Smooth muscle cell (in vitro differentiated cells): ENCODE results near the gene DENND5A. TPM values are rescaled to one million over a fixed set of nuclear protein-coding genes. Genes with fewer than 3 reads are reported as not detected.
A peak's percentile ranks its signal among the peaks of the same experiment; 100 is the strongest.

Experiments
- DNase-seq: peaks from one replicate; lab custom pipeline; 2025; ENCODE audit not compliant: unreplicated experiment; lab: John Stamatoyannopoulos, UW
- H2AFZ ChIP-seq: fragments of 200-600 bp; sonication (generic); 2 replicates; pipeline ENCODE4 v1.6.0; 2016; ENCODE audit warnings: antibody characterized with exemption, low read depth, mild to moderate bottlenecking
- H3F3A ChIP-seq: fragments of 200-600 bp; sonication (generic); 2 replicates; pipeline ENCODE4 v1.6.0; 2017; ENCODE audit warnings: antibody characterized with exemption, low read depth
- H3K27ac ChIP-seq: fragments of 200-600 bp; sonication (generic); 2 replicates; pipeline ENCODE4 v1.5.1; 2016; ENCODE audit warnings: low read depth, mild to moderate bottlenecking
- H3K27me3 ChIP-seq: fragments of 200-600 bp; sonication (generic); 2 replicates; pipeline ENCODE4 v1.6.1; 2016; ENCODE audit warnings: low read depth, mild to moderate bottlenecking
- H3K36me3 ChIP-seq: fragments of 200-600 bp; sonication (generic); 2 replicates; pipeline ENCODE4 v1.5.1; 2016; ENCODE audit warnings: low read depth
- H3K4me1 ChIP-seq: fragments of 200-600 bp; sonication (generic); 2 replicates; pipeline ENCODE4 v1.5.1; 2016; ENCODE audit warnings: low read depth
- H3K4me2 ChIP-seq: fragments of 200-600 bp; sonication (generic); 2 replicates; pipeline ENCODE4 v1.6.0; 2016; ENCODE audit warnings: mild to moderate bottlenecking
- H3K4me3 ChIP-seq: fragments of 200-600 bp; sonication (generic); 2 replicates; pipeline ENCODE4 v1.5.1; 2016; ENCODE audit warnings: mild to moderate bottlenecking
- H3K79me2 ChIP-seq: fragments of 200-600 bp; sonication (generic); 2 replicates; pipeline ENCODE4 v1.6.0; 2016; ENCODE audit warnings: low read depth, mild to moderate bottlenecking
- H3K9ac ChIP-seq: fragments of 200-600 bp; sonication (generic); 2 replicates; pipeline ENCODE4 v1.6.0; 2016; ENCODE audit warnings: low read depth
- H3K9me3 ChIP-seq: fragments of 200-600 bp; sonication (generic); replicated peaks from 2 replicates; pipeline ENCODE4 v1.5.1; 2016; ENCODE audit warnings: low read depth
- H4K20me1 ChIP-seq: fragments of 200-600 bp; sonication (generic); 2 replicates; pipeline ENCODE4 v1.6.0; 2016; ENCODE audit warnings: low read depth
- WGBS: methylation state at CpG from one replicate; pipeline ENCODE4 v1.1.7; 2016; ENCODE audit warnings: low lambda C conversion rate; 5-methylcytosine and 5-hydroxymethylcytosine counted together
- polyA plus RNA-seq: library from polyadenylated mRNA; unstranded; fragments of >200 nt; fragmentation: Nextera tagmentation; extraction: Ambion mirVana; gene quantifications from 2 replicates; pipeline ENCODE4 v1.2.1, GENCODE V29; 2016
- total RNA-seq: library from RNA; depleted of rRNA; stranded (reverse); fragments of >200 nt; gene quantifications from 2 replicates; pipeline ENCODE4 v1.2.3, GENCODE V29; 2014
- TF ChIP-seq, protein P1 (sequence below): fragments of 200-600 bp; sonication (generic); IDR thresholded peaks from 2 replicates; pipeline ENCODE4 v1.5.1; 2017; ENCODE audit warnings: borderline replicate concordance, mild to moderate bottlenecking, antibody characterized with exemption; ENCODE audit not compliant: insufficient read depth, poor library complexity, severe bottlenecking

The DENND5A gene
- total and polyA plus RNA-seq, 2 experiments from 2014 or later = 42.0 to 66.1 TPM

DNA sequence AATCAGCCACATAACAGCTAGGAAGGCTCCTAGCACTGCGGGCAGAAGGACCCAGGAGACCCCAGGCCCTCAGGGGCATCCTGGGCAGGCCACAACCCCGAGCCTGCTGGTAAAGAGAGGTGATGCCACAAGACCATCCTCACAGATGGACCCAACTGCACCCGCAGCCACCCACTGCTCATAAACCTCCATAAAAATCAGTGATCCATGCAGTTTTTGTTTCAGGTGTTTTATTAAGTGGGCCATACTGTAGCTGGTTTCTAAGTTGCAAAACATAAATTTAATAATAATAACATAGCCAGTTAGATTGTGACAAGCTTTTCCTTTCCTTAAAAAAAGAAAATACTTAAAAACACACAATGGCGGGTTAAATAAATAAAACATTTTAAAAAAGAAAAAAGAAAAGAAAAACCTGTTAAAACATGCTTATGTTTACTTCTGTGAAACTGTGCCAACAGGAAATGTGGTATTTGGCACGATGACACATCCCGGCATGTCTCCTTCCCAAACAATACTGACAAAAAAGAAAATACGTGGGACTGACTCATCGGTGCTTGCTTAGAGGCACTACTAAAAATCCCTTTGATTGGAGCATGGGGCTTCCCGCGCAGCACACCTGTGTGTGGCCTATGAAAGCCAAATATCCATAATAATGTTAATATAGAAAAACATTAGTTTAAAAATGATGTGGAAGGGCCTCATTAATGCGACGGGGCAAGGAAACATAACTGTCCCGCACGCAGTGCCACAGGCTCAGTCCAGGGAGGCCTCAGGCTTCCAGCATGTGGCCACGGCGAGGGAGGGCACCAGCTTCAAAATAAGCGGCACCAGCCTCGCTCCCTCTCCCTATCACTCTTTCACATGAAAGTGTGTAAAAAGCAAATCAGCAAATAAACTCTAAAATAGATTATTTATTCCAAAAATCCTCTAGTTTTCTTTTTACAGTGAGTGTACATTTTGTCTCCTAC is 126.3 kb downstream of the DENND5A start:
- TF ChIP-seq, protein P1, sequence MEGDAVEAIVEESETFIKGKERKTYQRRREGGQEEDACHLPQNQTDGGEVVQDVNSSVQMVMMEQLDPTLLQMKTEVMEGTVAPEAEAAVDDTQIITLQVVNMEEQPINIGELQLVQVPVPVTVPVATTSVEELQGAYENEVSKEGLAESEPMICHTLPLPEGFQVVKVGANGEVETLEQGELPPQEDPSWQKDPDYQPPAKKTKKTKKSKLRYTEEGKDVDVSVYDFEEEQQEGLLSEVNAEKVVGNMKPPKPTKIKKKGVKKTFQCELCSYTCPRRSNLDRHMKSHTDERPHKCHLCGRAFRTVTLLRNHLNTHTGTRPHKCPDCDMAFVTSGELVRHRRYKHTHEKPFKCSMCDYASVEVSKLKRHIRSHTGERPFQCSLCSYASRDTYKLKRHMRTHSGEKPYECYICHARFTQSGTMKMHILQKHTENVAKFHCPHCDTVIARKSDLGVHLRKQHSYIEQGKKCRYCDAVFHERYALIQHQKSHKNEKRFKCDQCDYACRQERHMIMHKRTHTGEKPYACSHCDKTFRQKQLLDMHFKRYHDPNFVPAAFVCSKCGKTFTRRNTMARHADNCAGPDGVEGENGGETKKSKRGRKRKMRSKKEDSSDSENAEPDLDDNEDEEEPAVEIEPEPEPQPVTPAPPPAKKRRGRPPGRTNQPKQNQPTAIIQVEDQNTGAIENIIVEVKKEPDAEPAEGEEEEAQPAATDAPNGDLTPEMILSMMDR = no peak
- no peaks in the 10 kb centered on the region for H3K79me2 ChIP-seq
- WGBS = 72% methylated on average over 18 of the region's 18 CpGs
- H3K9me3 ChIP-seq = no peaks in the 10 kb centered on the region
- H3K27ac ChIP-seq = peak overlapping the region; percentile 79
- no peaks in the 10 kb centered on the region for H3K36me3 ChIP-seq
- H3K4me3 ChIP-seq = no peak overlapping the region
- peaks cover 3% of the 10 kb centered on the region for H4K20me1 ChIP-seq
- DNase-seq = no peak
- H3K4me2 ChIP-seq = no peak overlapping the region
- H3K9ac ChIP-seq = peak overlapping the region; percentile 54
- peaks cover 13% of the 10 kb centered on the region for H3F3A ChIP-seq
- no peak overlapping the region for H2AFZ ChIP-seq
- H3K4me1 ChIP-seq = no peaks in the 10 kb centered on the region
- no peaks in the 10 kb centered on the region for H3K27me3 ChIP-seq

DNA sequence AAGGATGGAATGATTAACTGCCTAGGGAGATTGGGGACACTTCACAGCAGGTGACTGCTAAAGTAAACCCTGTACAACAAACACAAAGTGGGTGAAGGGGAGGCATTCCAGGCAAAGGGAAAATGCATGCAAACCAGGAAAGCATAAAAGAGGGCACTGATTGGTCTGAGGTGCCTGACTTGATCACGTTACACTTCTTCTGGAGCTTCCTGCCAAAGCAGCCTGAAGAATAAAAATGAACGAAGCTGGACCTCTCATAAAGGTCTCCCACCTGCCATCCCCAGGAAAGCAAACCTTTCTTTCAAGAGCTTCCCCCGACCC is 127.1 kb downstream of the DENND5A start:
- Histone ChIP-seq H3K27ac (peak overlapping the region; percentile 79), H3K4me2 (no peak overlapping the region), H3K9ac (peak overlapping the region; percentile 54), H3F3A (peaks cover 13% of the 10 kb centered on the region), H3K4me1 (no peaks in the 10 kb centered on the region), H2AFZ (no peak overlapping the region), H3K27me3 (no peaks in the 10 kb centered on the region), H3K9me3 (no peaks in the 10 kb centered on the region), H4K20me1 (peaks cover 3% of the 10 kb centered on the region), H3K79me2 (no peaks in the 10 kb centered on the region), H3K4me3 (no peak overlapping the region), H3K36me3 (no peaks in the 10 kb centered on the region)
- TF ChIP-seq, protein P1 = no peak
- DNase-seq = no peak
- WGBS = 85% methylated on average over 3 of the region's 3 CpGs

DNA sequence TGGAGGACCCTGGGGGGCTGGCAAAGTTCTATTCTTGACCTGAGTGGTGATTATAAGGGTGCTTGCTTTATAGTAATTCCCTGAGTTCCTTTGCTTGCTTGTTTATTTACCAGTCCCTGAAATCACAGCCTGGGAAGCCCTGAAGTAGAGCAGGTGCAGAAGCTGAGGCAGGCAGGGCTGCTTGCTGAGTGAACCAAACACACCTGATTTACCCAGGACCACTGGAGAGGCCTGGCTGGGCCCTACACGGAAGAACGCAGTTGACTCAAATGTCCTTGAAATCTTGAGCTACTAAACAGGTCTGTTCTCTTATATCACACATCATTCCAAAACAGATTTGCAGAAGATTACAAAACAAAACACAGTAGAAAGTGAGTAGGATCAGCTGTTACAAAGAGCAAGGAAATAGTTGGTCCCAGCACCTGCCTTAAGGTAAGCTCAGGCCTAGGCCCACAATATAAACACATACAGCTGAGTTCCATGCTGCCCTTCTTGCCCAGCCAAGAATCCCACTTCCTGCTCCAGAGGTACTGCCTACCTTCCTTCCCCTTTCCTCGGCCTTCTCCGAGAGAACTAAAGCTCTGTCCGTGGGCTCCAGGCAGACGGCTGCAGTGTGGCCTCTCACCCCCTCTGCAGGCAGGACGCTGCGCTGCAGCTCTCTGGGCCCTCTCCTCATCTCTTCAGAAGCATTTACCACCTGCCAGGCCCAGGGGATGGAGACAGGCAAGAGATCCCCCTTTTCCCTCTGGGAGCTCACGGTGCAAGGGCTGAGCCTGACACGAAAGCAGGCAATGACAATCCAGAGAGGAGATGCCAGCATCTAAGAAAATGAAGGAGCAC is 127.6 kb downstream of the DENND5A start:
- Histone ChIP-seq H2AFZ (no peak overlapping the region), H3K4me3 (no peak overlapping the region), H3K4me2 (no peak overlapping the region), H3K27ac (peak overlapping the region; percentile 79), H3K9me3 (no peaks in the 10 kb centered on the region), H3K79me2 (no peaks in the 10 kb centered on the region), H3K9ac (no peak overlapping the region), H3K4me1 (no peaks in the 10 kb centered on the region), H3K27me3 (no peaks in the 10 kb centered on the region), H4K20me1 (peaks cover 3% of the 10 kb centered on the region), H3K36me3 (no peaks in the 10 kb centered on the region), H3F3A (peaks cover 13% of the 10 kb centered on the region)
- WGBS = 29% methylated on average over 10 of the region's 10 CpGs
- DNase-seq = peak; percentile 23
- TF ChIP-seq, protein P1 = peak; percentile 85
